ENCODE measurements around the gene LGMN.

GRCh38 chr14:92673601-92674150, 74.8 kb downstream of the LGMN start:
- TF ChIP-seq CTCF (IDR thresholded peaks at IDR 0.05) (no peak), POLR2A (IDR thresholded peaks at IDR 0.05) (no peak)
